SK-N-MC (cell line): Measurements from ENCODE around the gene CRACDL.

Experiments
- DNase-seq: peaks from one replicate; pipeline ENCODE4 v3.0.0-alpha.2; 2011; ENCODE audit warnings: low read depth, low spot score
- H3K27ac ChIP-seq: fragments of 200-600 bp; sonication (generic); 2 replicates; pipeline ENCODE4 v1.5.1; 2016; ENCODE audit warnings: mixed run types
- H3K36me3 ChIP-seq: fragments of 200-600 bp; sonication (generic); 2 replicates; pipeline ENCODE4 v1.6.1; 2017; ENCODE audit warnings: antibody characterized with exemption, low read length, mixed read lengths; ENCODE audit not compliant: insufficient read depth
- H3K4me3 ChIP-seq: fragments of 200-600 bp; sonication (generic); 2 replicates; pipeline ENCODE4 v1.5.1; 2016
- H3K9ac ChIP-seq: fragments of 200-600 bp; sonication (generic); 2 replicates; pipeline ENCODE4 v1.8.0; 2017; ENCODE audit warnings: mixed run types, mixed read lengths; ENCODE audit not compliant: insufficient read length
- H3K9me3 ChIP-seq: fragments of 200-600 bp; sonication (generic); 2 replicates; pipeline ENCODE4 v1.6.1; 2017; ENCODE audit warnings: low read depth, mild to moderate bottlenecking, antibody characterized with exemption, low read length, moderate library complexity, mixed read lengths
- EZH2 ChIP-seq: fragments of 200-600 bp; sonication (generic); IDR thresholded peaks from one replicate; pipeline ENCODE4 v1.6.1; 2017; ENCODE audit warnings: antibody characterized with exemption
- FOXP2 ChIP-seq: optimal IDR thresholded peaks from 2 replicates; pipeline ENCODE3; 2011; ENCODE audit warnings: mild to moderate bottlenecking, moderate library complexity; ENCODE audit not compliant: insufficient read depth; ENCODE audit errors: extremely low read length, control extremely low read depth
- POLR2AphosphoS5 ChIP-seq: IDR thresholded peaks from 2 replicates; pipeline ENCODE4 v1.6.1; 2012; ENCODE audit warnings: mild to moderate bottlenecking, low read depth, low read length, borderline replicate concordance

The CRACDL gene

DNA sequence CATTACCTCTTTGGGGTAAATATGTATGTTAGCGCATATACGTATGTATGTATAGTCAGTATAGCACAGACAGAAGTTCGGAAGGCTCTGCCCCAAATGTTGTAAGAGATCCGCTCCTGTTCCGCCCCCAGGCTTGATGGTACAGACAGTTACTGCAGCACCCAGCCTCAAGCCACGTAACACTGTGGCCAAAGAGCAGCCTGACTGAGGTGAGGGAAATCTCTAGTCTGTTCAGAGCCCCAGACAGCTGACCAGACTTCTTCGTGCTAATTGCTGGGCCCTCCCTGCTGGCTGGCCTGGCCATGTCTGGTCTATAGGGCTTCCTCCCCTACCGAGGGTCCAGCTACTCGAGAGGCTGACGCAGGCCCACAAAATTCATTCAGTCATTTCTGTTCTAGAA is 7.8 kb downstream of the CRACDL start:
- DNase-seq, result no peak
- Histone ChIP-seq H3K27ac (no peak overlapping the region), H3K9ac (no peak overlapping the region), H3K9me3 (no peaks in the 10 kb centered on the region), H3K4me3 (no peak overlapping the region), H3K36me3 (no peaks in the 10 kb centered on the region)
- TF ChIP-seq EZH2, result no peak
- no peak for TF ChIP-seq POLR2AphosphoS5
- TF ChIP-seq FOXP2, result no peak

DNA sequence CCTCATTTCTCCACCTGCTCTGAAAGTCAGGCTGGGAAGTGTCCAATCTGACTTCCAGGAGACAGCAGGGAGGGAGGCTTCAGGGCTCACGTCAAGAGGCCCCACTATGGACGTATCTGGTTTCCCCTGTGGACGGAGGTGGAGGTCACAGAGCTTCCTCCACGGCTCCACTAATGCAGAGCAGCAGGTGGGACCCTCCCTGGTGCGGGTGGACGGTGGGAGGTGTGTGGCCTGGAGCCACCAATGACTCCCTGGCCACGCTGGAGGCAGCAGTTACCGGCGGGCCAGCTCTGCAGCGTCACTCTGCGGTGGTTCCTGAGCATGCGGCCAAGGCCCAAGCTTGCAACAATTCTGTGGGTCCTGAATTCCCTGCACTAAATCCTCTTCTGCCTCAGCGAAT is 9.0 kb downstream of the CRACDL start:
- H3K9ac ChIP-seq, result no peak overlapping the region
- no peak for TF ChIP-seq EZH2
- TF ChIP-seq FOXP2, result no peak
- TF ChIP-seq POLR2AphosphoS5, result no peak
- H3K4me3 ChIP-seq, result no peak overlapping the region
- no peaks in the 10 kb centered on the region for H3K9me3 ChIP-seq
- no peak for DNase-seq
- no peak overlapping the region for H3K27ac ChIP-seq
- no peaks in the 10 kb centered on the region for H3K36me3 ChIP-seq

DNA sequence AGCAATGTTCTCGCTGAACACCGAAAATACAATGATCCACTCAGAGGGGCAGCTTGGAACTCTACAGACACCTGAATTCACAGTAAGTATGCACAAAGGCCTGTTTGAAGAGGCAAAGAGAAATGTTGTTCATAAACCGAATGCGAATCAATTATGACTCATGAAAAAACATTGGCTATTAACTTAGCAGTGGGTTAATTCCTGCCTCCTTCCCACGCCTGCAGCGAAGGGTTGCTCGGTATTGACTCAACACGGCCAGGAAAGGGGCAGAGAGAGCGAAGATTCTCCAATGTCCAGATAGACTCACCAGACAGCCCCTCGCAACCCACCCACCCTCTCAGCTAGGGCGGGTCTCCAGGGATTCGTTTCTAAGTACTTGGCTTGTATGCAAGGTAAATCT is 9.4 kb downstream of the CRACDL start:
- no peak overlapping the region for H3K4me3 ChIP-seq
- no peaks in the 10 kb centered on the region for H3K9me3 ChIP-seq
- no peak for DNase-seq
- TF ChIP-seq FOXP2 (no peak), POLR2AphosphoS5 (no peak), EZH2 (no peak)
- H3K36me3 ChIP-seq, result no peaks in the 10 kb centered on the region
- H3K27ac ChIP-seq, result no peak overlapping the region
- no peak overlapping the region for H3K9ac ChIP-seq

DNA sequence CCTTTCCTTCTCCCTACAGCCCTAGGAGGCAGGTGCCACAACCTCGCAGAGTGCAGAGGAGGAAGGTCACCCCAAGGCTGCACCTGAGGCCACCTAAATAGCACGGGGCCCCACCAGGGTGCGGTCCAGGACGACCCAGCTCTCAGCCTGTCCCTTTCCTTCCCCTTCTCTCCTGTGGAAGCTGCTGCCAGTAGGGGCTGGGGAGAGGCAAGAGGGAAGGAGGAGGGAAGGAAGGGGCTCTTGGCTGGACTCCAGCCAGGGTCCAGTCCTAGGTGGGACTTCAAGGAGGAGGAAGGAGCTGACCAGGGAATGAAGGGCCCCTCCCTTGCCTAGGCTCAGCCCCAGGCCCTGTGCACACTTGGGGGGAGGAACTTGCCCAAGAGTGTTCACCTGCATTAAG is 11.1 kb downstream of the CRACDL start:
- Histone ChIP-seq H3K36me3 (no peaks in the 10 kb centered on the region), H3K9ac (no peak overlapping the region), H3K9me3 (no peaks in the 10 kb centered on the region), H3K27ac (no peak overlapping the region), H3K4me3 (no peak overlapping the region)
- TF ChIP-seq POLR2AphosphoS5 (no peak), EZH2 (no peak), FOXP2 (no peak)
- no peak for DNase-seq

DNA sequence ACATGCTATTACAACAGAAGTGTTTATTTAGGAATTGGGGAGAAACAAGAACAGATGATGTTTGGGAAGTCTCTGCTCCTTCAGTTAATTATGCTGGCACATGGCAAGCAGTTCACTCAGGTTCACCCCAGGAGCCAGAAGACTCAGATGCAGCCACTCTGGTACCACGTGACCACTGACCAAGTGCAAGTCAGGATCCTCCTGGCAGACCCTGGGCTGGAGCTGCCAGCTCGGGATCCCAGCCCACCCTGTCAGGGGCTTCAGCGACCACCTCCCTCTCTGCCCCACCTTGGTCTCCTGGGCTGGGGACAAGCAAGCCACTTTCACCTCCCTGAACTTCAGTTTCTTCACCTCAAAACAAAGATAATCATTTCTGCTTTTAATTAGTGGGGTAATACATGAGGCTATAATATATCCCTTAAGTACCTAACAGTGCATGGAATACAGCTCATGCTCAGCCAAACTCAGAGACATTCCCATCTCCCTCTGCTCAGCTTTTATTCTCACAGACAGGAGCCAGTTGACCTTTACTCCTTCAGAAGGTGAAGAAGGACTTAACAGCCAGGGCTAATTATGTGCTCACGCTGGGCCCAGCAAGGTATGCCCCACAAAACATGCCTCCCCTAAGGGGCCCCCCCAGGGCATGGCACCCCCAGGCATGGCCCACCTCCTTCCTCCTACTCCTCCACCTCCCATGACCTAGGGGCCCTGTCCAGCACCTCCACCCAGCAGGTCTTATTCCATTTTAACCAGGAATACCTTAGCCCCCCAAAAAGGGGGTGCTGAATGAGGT is 11.8 kb downstream of the CRACDL start:
- Histone ChIP-seq H3K27ac (no peak overlapping the region), H3K36me3 (no peaks in the 10 kb centered on the region), H3K9ac (no peak overlapping the region), H3K4me3 (no peak overlapping the region), H3K9me3 (0 out of 2 replicates have a peak, but pooled peaks cover 1% of the 10 kb centered on the region)
- DNase-seq, result no peak
- no peak for TF ChIP-seq POLR2AphosphoS5
- no peak for TF ChIP-seq FOXP2
- no peak for TF ChIP-seq EZH2

DNA sequence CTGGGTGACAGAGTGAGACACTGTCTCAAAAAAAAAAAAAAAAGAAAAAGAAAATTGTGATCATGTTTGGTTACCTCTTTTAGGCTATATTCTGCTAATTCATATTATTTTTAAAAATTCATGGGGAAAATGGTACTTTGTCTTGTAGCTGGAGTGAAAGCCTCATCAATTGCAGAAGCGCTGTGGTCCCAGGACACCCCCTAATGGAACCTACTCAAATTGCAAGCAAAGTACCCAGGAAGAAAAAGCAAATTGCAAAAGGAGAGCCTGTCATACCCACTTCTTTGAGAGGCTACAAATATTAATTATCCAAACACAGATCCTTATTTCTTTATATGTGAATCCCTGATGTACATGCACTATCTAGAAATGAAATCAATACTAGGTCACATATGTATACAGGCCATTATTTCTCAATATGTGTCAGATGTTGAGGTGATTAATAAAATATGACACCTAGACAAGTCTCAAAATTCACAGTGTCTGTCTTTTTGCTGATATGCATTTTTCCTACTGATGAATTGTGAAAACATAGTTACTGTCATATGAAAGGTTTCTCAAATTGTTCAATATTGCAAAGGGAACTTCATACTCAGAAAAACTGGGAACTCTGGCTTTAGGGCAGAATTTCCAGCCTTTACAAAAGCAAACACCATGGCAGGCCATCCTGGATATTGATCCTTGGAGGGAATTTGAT is 12.6 kb downstream of the CRACDL start:
- Histone ChIP-seq H3K9ac (no peak overlapping the region), H3K36me3 (no peaks in the 10 kb centered on the region), H3K9me3 (0 out of 2 replicates have a peak, but pooled peaks cover 5% of the 10 kb centered on the region), H3K27ac (no peak overlapping the region), H3K4me3 (no peak overlapping the region)
- DNase-seq, result no peak
- no peak for TF ChIP-seq POLR2AphosphoS5
- TF ChIP-seq EZH2, result no peak
- no peak for TF ChIP-seq FOXP2

DNA sequence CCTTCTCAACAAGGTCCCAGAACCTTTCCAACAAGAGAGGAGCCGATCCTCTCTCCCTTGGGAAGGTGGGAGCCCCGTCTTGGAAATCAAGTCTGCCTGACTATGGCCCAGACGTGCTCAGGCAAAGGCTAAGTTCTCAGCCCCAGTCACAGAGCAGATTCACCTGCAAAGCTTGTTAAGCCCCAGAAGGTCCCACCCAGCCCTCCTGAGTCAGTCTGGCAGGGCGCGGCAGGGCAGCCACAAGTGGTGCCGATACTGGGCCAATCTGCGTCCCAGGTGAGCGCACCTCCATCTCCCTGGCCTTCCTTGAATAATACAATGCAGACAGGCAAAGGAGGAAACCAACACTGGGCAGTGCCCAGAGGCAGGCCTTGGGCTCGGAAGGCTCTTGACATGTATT is 15.0 kb downstream of the CRACDL start:
- no peak overlapping the region for H3K4me3 ChIP-seq
- H3K36me3 ChIP-seq, result no peaks in the 10 kb centered on the region
- 0 out of 2 replicates have a peak, but pooled peaks cover 5% of the 10 kb centered on the region for H3K9me3 ChIP-seq
- no peak overlapping the region for H3K9ac ChIP-seq
- no peak for DNase-seq
- TF ChIP-seq POLR2AphosphoS5 (no peak), FOXP2 (no peak)
- H3K27ac ChIP-seq, result no peak overlapping the region

DNA sequence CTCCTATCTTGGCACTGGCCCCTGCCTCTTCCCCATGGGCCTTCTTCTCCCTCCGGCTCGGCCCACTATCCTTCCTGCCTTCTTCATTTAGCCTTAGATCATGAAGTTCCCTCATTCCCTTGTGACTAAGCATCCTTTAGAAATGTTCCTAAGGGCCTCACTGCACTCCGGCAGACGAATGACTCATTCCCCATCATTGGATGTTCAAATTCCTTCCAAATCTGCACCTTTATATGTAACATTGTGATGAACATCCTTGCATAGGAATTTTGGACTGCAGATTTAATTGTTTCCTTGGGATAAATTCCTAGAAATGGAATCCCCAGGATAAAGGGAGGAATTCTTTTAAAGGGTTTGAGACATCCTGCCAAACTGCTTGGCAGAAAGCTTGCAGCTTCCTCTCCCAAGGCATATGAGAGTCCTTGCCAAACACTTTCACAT is 19.0 kb downstream of the CRACDL start:
- TF ChIP-seq EZH2 (no peak), POLR2AphosphoS5 (no peak), FOXP2 (no peak)
- Histone ChIP-seq H3K36me3 (no peaks in the 10 kb centered on the region), H3K4me3 (no peak overlapping the region), H3K27ac (no peak overlapping the region), H3K9ac (no peak overlapping the region), H3K9me3 (0 out of 2 replicates have a peak, but pooled peaks cover 5% of the 10 kb centered on the region)
- no peak for DNase-seq
